Stimulated activated CD8-positive, alpha-beta memory T cell treated with anti-CD3 and anti-CD28 coated beads, Interleukin-2, amount 100 ng/mL, for 48 hours (primary cell): Measurements from ENCODE around the gene CD177.
"Not testable (repeated sequence)": the region's sequence is repeated elsewhere in the genome, so short reads cannot be mapped to it uniquely, and the experiment has no call there.

Source experiments
- DNase-seq, 2 donors: peaks; one replicate each; pipeline ENCODE4 v3.0.0-alpha.2; 2020; ENCODE audit warnings: low read depth in 2 of 2

CD177 gene

GRCh38 chr19:43380771-43381386 lies 27.4 kb downstream of the CD177 start:
- no peak for DNase-seq

DNA sequence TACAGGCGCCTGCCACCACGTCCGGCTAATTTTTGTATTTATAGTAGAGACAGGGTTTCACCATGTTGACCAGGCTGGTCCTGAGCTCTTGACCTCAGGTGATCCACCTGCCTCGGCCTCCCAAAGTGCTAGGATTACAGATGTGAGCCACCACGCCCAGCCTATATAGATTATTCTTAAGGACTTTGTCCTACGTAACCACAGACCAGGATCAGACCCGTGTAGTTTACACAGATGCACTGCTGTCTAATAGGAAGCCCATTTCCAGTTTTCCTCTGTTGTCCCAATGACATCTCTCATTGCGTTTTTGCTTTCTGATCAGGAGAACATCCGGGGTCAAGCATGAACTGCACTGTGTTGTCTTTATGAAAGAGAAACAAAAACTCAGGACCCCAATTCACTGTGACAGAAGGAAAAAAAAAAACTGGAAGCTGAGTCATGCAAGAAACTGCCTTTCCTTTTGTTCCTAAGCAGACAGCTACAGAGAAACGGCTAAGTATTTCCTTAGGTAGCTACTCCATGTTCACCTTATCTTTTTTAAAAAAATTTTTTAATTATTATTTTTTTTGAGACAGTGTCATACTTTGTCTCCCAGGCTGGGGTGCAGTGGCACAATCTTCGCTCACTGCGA lies 29.2 kb downstream of the CD177 start:
- DNase-seq, result not testable (repeated sequence)

DNA sequence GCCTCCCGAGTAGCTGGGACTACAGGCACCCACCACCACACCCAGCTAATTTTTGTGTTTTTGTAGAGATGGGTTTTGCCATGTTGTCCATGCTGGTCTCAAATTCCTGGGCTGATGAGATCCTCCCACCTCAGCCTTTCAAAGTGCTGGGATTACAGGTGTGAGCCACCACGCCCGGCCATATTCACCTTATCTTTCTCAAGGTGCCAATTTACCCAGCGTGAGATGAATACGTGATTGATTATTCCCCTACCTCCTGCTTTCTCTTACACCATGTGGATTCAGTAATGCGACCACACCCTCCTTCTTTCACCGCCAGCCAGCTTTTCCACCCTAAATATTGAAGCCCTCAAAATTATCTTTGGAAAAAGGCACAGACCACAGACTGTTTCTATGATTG lies 29.8 kb downstream of the CD177 start:
- DNase-seq, result not testable (repeated sequence)

DNA sequence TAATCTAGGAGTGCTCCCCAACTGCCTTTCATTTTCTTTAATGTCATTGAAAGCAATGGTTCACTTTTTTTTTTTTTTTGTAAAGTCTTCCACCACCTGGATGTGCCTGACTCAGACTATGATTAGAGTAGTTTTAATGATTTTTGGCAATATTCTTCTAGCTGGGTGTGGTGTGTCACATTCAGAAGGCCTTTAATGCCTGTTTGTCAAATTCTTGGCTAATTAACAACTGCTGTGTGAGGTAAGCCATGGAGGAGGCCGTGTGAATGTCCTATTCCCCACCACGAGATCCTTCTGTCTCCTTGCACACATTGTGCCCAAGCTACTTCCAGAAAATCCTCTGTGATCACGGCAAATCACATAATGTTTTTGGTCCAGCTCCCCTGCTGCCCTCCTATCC lies 30.3 kb downstream of the CD177 start:
- DNase-seq, result not testable (repeated sequence)

GRCh38 chr19:43390903-43391551 lies 37.5 kb downstream of the CD177 start:
- DNase-seq, result not testable (repeated sequence)

DNA sequence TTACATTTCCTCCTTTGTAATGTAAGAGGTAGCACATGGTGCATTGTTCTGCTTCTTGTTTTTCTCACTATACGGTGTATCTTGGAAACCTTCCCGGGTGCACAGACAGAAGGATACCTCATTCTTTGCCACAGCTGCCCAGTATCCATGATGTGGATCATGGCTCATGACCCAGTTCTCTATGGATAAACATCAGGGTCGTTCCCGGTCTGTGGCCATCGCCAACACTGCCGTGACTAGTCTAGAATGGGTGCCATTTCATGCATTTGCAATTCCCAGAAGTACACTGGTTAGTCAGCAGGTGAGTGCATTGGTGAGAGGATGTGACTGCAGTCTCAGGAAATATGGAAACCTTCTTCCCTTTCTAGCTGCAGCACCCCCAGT lies 38.1 kb downstream of the CD177 start:
- DNase-seq, result not testable (repeated sequence)

DNA sequence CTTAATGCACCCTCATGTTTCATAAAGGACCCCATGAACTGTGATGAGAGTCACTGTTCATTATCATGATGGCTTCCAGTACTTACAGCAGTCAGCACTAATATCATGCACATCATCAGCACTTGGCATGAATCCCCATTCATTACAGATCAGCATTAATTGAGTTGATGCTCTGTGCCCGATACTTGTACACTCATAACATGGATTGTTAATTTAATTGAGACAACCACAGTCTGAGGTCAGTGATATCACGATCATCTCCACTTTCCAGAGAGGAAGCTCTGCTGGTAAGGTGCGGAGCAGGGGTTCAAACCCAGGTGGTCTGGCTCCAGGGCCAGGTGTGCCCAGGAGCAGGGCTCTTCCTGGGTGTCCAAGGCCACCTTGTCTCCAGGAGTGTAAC lies 40.0 kb downstream of the CD177 start:
- DNase-seq, result not testable (repeated sequence)

- DNase-seq, result no peak
These were observed 42.1 kb downstream of the CD177 start for GRCh38 chr19:43395561-43395960.

GRCh38 chr19:43406297-43406696 lies 52.8 kb downstream of the CD177 start:
- DNase-seq, result no peak

DNA sequence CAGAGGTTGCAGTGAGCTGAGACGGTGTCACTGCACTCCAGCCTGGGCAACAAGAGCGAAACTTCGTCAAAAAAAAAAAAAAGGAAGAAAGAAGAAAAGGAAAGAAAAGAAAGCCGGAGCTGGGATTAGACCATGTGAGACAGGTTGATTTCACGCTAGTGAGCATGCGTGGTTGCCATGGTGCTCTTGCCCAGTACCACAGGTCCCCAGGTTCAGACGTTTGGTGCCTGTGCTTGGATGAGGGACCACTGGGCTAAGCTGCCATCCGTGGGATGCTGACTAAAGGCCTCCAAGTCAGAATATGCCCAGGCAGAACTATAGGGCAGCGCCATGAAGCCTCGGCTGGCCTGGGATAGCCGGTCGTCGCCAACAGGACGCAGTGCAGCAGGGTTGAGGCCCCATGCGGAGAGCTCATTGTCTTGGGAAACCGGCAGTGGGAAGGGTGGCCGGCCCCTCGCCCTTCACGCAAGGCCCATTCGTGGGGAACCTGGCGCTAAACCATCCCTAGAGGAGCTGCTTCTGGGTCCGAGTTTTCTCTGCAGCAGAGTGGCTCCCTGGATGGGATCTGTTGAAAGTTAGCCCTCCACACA lies 54.0 kb downstream of the CD177 start:
- DNase-seq, result no peak

DNA sequence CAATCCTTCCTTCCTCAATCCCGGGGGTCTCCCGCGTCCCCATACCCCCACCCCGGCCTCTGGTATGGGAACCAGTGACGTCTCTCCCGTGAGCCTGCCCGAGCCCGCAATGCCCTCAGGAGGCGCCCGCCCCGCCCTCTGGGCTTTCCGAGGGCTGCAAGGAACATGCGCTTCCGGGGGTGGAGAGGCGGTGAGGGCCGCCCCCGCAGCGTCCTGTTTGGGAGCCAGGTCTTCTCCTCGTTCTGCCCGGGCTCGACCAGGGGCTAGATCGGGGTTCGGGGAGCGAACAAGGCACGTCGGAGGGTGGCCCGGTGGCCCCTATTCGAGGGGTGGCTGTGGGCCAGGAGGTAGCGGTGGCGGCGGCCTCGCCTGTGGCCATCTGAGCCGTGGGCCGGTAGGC lies 54.6 kb downstream of the CD177 start:
- DNase-seq, result no peak

DNA sequence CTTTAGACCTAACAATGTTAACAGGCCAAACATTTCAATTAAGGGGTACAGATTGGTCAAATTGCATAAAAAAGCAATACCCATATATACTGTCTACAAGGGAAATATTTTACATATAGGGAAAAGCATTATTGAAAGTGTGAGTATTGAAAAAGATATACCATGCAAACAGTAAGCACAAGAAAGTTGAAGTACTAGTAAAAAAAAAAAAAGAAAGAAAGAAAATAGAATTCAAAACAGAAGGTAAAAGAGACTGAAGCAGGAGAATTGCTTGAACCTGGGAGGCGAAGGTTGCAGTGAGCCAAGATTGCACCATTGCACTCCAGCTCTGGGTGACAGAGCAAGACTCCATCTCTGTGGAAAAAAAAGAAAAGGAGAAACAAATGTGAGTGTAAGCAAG lies 55.9 kb downstream of the CD177 start:
- DNase-seq, result no peak

- DNase-seq, result no peak
These were observed 59.0 kb downstream of the CD177 start for GRCh38 chr19:43412441-43412840.
